Tongue (tissue), 2 donors: Measurements from ENCODE around the gene HLA-DMA. TPM values are rescaled to one million over a fixed set of nuclear protein-coding genes. Genes with fewer than 3 reads are reported as not detected.

Source experiments
- DNase-seq: peaks from one replicate; pipeline ENCODE4 v3.0.0-alpha.2; 2015
- total RNA-seq: library from RNA; depleted of rRNA; stranded (reverse); fragments of >200 nt; gene quantifications from one replicate; pipeline ENCODE4 v1.2.3, GENCODE V29; 2014

The HLA-DMA gene
- total RNA-seq, 1 donor from 2014 or later = 4.3 TPM

- no peak for DNase-seq
Observed at GRCh38 chr6:32974541-32975308, 21.8 kb upstream of the HLA-DMA start.

GRCh38 chr6:32974016-32974333 is 21.1 kb upstream of the HLA-DMA start:
- DNase-seq = peak; percentile 49

- DNase-seq = peak; percentile 66
Observed at GRCh38 chr6:32973144-32974015, 20.5 kb upstream of the HLA-DMA start.

- no peak for DNase-seq
Observed at GRCh38 chr6:32972353-32973143, 19.7 kb upstream of the HLA-DMA start.

- DNase-seq = peak; percentile 100
Observed at GRCh38 chr6:32971581-32972352, 18.9 kb upstream of the HLA-DMA start.

GRCh38 chr6:32971242-32971580 is 18.3 kb upstream of the HLA-DMA start:
- DNase-seq = no peak

GRCh38 chr6:32970413-32971241 is 17.7 kb upstream of the HLA-DMA start:
- peak; percentile 96 for DNase-seq

GRCh38 chr6:32969685-32970412 is 17.0 kb upstream of the HLA-DMA start:
- peak; percentile 91 for DNase-seq

- peak; percentile 92 for DNase-seq
Observed at GRCh38 chr6:32968867-32969684, 16.2 kb upstream of the HLA-DMA start.

- DNase-seq = peak; percentile 99
Observed at GRCh38 chr6:32968093-32968866, 15.4 kb upstream of the HLA-DMA start, which contains the start of gene BRD2. TSS of gene BRD2 (plus strand) at chr6:32968594. CDS start at chr6:32972899, 4,305 bp downstream.

GRCh38 chr6:32967151-32968091 is 14.5 kb upstream of the HLA-DMA start:
- DNase-seq = peak; percentile 63

GRCh38 chr6:32964776-32965175 is 11.9 kb upstream of the HLA-DMA start:
- no peak for DNase-seq

GRCh38 chr6:32963866-32964265 is 11.0 kb upstream of the HLA-DMA start:
- DNase-seq = no peak

GRCh38 chr6:32962213-32962826 is 9.4 kb upstream of the HLA-DMA start:
- no peak for DNase-seq

GRCh38 chr6:32960563-32960962 is 7.7 kb upstream of the HLA-DMA start:
- no peak for DNase-seq

- DNase-seq = no peak
Observed at GRCh38 chr6:32956176-32956575, 3.3 kb upstream of the HLA-DMA start.
